Measurements from ENCODE around the gene CD2AP.

The CD2AP gene

GRCh38 chr6:47669684-47670513, 192.3 kb downstream of the CD2AP start:
- no peak for ATAC-seq
- TF ChIP-seq ZNF565 (CRISPR knock-in tag; conservative IDR thresholded peaks at IDR 0.05; ENCODE audit: low read depth), result no peak
- no peak for TF ChIP-seq ZNF70 (CRISPR knock-in tag; IDR thresholded peaks at IDR 0.05)
- TF ChIP-seq ARNTL (CRISPR knock-in tag; IDR thresholded peaks at IDR 0.05; ENCODE audit: borderline replicate concordance, low read depth), result no peak
- TF ChIP-seq GLIS3 (CRISPR knock-in tag; IDR thresholded peaks at IDR 0.05), result no peak

GRCh38 chr6:47670851-47671250, 193.3 kb downstream of the CD2AP start:
- no peak for ATAC-seq
- TF ChIP-seq ISL1 (CRISPR knock-in tag; IDR thresholded peaks at IDR 0.05), result no peak
- TF ChIP-seq CSDC2 (CRISPR knock-in tag; IDR thresholded peaks at IDR 0.05), result no peak
- no peak for TF ChIP-seq POU6F1 (CRISPR knock-in tag; IDR thresholded peaks at IDR 0.05; ENCODE audit: borderline replicate concordance, low read depth)
- TF ChIP-seq ARNTL (CRISPR knock-in tag; IDR thresholded peaks at IDR 0.05; ENCODE audit: borderline replicate concordance, low read depth), result no peak
- TF ChIP-seq, protein P1, sequence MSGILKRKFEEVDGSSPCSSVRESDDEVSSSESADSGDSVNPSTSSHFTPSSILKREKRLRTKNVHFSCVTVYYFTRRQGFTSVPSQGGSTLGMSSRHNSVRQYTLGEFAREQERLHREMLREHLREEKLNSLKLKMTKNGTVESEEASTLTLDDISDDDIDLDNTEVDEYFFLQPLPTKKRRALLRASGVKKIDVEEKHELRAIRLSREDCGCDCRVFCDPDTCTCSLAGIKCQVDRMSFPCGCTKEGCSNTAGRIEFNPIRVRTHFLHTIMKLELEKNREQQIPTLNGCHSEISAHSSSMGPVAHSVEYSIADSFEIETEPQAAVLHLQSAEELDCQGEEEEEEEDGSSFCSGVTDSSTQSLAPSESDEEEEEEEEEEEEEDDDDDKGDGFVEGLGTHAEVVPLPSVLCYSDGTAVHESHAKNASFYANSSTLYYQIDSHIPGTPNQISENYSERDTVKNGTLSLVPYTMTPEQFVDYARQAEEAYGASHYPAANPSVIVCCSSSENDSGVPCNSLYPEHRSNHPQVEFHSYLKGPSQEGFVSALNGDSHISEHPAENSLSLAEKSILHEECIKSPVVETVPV (CRISPR knock-in tag; IDR thresholded peaks at IDR 0.05), result no peak
- TF ChIP-seq RARB (CRISPR knock-in tag; IDR thresholded peaks at IDR 0.05), result no peak
- TF ChIP-seq SNAI2 (CRISPR knock-in tag; IDR thresholded peaks at IDR 0.05), result no peak
- no peak for TF ChIP-seq PATZ1 (CRISPR knock-in tag; IDR thresholded peaks at IDR 0.05; ENCODE audit: borderline replicate concordance)
- TF ChIP-seq ESRRG (CRISPR knock-in tag; IDR thresholded peaks at IDR 0.05), result no peak
- no peak for TF ChIP-seq ZFP30 (CRISPR knock-in tag; IDR thresholded peaks at IDR 0.05)
- no peak for TF ChIP-seq TOX (CRISPR knock-in tag; IDR thresholded peaks at IDR 0.05; ENCODE audit: borderline replicate concordance)
- no peak for TF ChIP-seq GLIS3 (CRISPR knock-in tag; IDR thresholded peaks at IDR 0.05)
- TF ChIP-seq ZFP3 (CRISPR knock-in tag; IDR thresholded peaks at IDR 0.05), result no peak
- no peak for TF ChIP-seq ZNF8 (CRISPR knock-in tag; IDR thresholded peaks at IDR 0.05)
- TF ChIP-seq TCF4 (CRISPR knock-in tag; IDR thresholded peaks at IDR 0.05; ENCODE audit: borderline replicate concordance), result no peak
- TF ChIP-seq OSR1 (CRISPR knock-in tag; IDR thresholded peaks at IDR 0.05), result no peak
- TF ChIP-seq TSHZ2 (CRISPR knock-in tag; IDR thresholded peaks at IDR 0.05), result no peak
- no peak for TF ChIP-seq ZNF70 (CRISPR knock-in tag; IDR thresholded peaks at IDR 0.05)
- no peak for TF ChIP-seq ZNF565 (CRISPR knock-in tag; conservative IDR thresholded peaks at IDR 0.05; ENCODE audit: low read depth)

DNA sequence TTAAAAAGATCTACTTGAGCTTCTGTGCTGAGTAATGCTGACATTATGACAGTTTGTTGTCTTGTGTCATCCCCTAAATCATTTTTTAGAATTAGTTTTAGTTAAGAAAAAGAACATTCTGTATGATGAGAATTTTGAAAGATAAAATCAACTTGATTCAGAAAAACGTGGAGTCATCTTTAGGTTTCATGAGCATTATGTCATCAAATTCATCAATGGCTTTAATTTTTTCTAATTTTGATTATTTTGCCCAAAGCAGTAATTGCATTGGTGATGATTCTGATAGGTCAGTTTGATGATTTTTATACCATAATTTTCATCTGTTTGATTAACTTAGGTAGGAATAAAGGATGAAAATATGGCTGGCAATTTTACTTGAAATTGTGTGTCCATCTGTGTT, 194.2 kb downstream of the CD2AP start:
- TF ChIP-seq ZFP3 (CRISPR knock-in tag; IDR thresholded peaks at IDR 0.05) (no peak), CSDC2 (CRISPR knock-in tag; IDR thresholded peaks at IDR 0.05) (no peak), TCF4 (CRISPR knock-in tag; IDR thresholded peaks at IDR 0.05; ENCODE audit: borderline replicate concordance) (no peak), ZC3H10 (CRISPR knock-in tag; IDR thresholded peaks at IDR 0.05) (no peak), RARB (CRISPR knock-in tag; IDR thresholded peaks at IDR 0.05) (no peak)
- no peak for ATAC-seq

DNA sequence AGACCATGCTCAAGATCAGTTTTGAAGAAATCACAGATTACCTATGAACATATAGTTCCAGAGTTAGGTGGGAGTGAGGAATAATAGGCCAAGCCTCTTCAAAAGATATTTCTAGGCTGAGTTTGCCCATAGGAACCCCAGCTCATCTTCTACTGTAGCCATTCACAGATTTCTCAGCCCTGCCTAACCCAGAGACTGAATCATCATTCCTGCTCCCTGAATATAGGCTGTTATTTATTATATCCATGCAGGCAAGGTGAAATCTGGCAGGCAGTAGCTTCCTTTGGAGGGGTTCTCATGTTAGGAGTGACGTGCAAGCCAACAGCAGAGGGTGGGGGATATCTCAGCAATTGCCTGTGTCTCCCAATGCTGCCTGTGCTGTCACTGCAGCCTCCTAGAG, 195.2 kb downstream of the CD2AP start:
- no peak for ATAC-seq
- TF ChIP-seq ARNTL (CRISPR knock-in tag; IDR thresholded peaks at IDR 0.05; ENCODE audit: borderline replicate concordance, low read depth), result no peak
- no peak for TF ChIP-seq TSHZ2 (CRISPR knock-in tag; IDR thresholded peaks at IDR 0.05)
- no peak for TF ChIP-seq PATZ1 (CRISPR knock-in tag; IDR thresholded peaks at IDR 0.05; ENCODE audit: borderline replicate concordance)

Measured in SK-N-SH treated with all-trans-retinoic acid at 6 μM for 48 hours (cell line).